ENCODE results near the gene ERCC1.

GRCh38 chr19:45463241-45463640 lies 39.5 kb upstream of the ERCC1 start:
- TF ChIP-seq EZH2 (IDR thresholded peaks at IDR 0.05; ENCODE audit: borderline replicate concordance, low read depth, low read length, poor library complexity, severe bottlenecking) (no peak), CTCF (conservative IDR thresholded peaks at IDR 0.05; ENCODE audit: low read depth, low read length) (no peak)
